Retinal pigment epithelial cell (primary cell): ENCODE measurements around the gene CSPG4.
A peak's percentile ranks its signal among the peaks of the same experiment; 100 is the strongest.
"Not testable (repeated sequence)": the region's sequence is repeated elsewhere in the genome, so short reads cannot be mapped to it uniquely, and the experiment has no call there.

Experiments
- DNase-seq: peaks from one replicate; pipeline ENCODE4 v3.0.0-alpha.2; 2010; ENCODE audit warnings: low read depth
- H3K4me3 ChIP-seq: 2 replicates; pipeline ENCODE4 v1.5.1; 2011; ENCODE audit warnings: mild to moderate bottlenecking, low read length, control low read depth, moderate library complexity
- CTCF ChIP-seq: conservative IDR thresholded peaks from 2 replicates; pipeline ENCODE4 v1.5.1; 2011; ENCODE audit warnings: low read depth, low read length, control low read depth, inconsistent platforms

Gene CSPG4

GRCh38 chr15:75712668-75713337 lies at the start of gene CSPG4:
CSPG4 (minus strand) TSS chr15:75712848; CDS start chr15:75712755, 93 bp downstream.
- DNase-seq: peak; percentile 26
- no peak for TF ChIP-seq CTCF
- H3K4me3 ChIP-seq: peak within 1 kb of the TSS; percentile 62

- not testable (repeated sequence) for H3K4me3 ChIP-seq, DNase-seq
Measured at GRCh38 chr15:75762357-75762718, 49.7 kb upstream of the CSPG4 start.

GRCh38 chr15:75761446-75762356 lies 49.1 kb upstream of the CSPG4 start:
- TF ChIP-seq CTCF: no peak
- no peak for DNase-seq

GRCh38 chr15:75760704-75761435 lies 48.2 kb upstream of the CSPG4 start:
- no peak for DNase-seq
- H3K4me3 ChIP-seq: no peak overlapping the region
- TF ChIP-seq CTCF: no peak

More at GRCh38 chr15:75761446-75762356, 49.1 kb upstream of the CSPG4 start:
- H3K4me3 ChIP-seq: no peak overlapping the region

GRCh38 chr15:75760131-75760520 lies 47.5 kb upstream of the CSPG4 start:
- DNase-seq, H3K4me3 ChIP-seq: not testable (repeated sequence)

GRCh38 chr15:75759416-75760130 lies 46.9 kb upstream of the CSPG4 start:
- H3K4me3 ChIP-seq: no peak overlapping the region
- TF ChIP-seq CTCF: no peak
- no peak for DNase-seq

- peak overlapping the region; percentile 61 for H3K4me3 ChIP-seq
- DNase-seq: peak; percentile 40
- peak; percentile 37 for TF ChIP-seq CTCF
Measured at GRCh38 chr15:75758071-75758872, 45.6 kb upstream of the CSPG4 start.

- not testable (repeated sequence) for DNase-seq, H3K4me3 ChIP-seq
Measured at GRCh38 chr15:75754871-75755270, 42.2 kb upstream of the CSPG4 start.
